ENCODE data around the gene CCS.

DNA sequence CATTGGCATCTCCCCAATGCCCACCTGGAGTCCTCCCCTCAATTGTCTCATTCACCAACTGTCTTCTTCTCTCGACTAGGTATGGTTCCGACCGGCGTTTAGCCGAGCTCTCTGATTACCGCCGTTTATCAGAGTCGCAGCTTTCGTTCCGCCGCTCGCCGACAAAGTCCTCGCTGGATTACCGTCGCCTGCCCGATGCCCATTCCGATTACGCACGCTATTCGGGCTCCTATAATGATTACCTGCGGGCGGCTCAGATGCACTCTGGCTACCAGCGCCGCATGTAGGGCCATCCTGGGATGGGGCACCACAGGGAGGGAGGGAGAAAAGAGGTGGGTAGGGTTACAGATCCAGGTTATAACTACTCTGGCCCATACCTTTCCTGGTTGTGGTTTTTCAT, 33.4 kb downstream of the CCS start:
- TF ChIP-seq, protein P1, sequence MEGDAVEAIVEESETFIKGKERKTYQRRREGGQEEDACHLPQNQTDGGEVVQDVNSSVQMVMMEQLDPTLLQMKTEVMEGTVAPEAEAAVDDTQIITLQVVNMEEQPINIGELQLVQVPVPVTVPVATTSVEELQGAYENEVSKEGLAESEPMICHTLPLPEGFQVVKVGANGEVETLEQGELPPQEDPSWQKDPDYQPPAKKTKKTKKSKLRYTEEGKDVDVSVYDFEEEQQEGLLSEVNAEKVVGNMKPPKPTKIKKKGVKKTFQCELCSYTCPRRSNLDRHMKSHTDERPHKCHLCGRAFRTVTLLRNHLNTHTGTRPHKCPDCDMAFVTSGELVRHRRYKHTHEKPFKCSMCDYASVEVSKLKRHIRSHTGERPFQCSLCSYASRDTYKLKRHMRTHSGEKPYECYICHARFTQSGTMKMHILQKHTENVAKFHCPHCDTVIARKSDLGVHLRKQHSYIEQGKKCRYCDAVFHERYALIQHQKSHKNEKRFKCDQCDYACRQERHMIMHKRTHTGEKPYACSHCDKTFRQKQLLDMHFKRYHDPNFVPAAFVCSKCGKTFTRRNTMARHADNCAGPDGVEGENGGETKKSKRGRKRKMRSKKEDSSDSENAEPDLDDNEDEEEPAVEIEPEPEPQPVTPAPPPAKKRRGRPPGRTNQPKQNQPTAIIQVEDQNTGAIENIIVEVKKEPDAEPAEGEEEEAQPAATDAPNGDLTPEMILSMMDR (IDR thresholded peaks at IDR 0.05), result no peak
- no peak for TF ChIP-seq POLR2A (IDR thresholded peaks at IDR 0.05)

Data from esophagus squamous epithelium (tissue), 4 donors.